KMS-11 (cell line): ENCODE data around the gene PRAMEF18.
A peak's percentile ranks its signal among the peaks of the same experiment; 100 is the strongest.
"Not testable (repeated sequence)": the region's sequence is repeated elsewhere in the genome, so short reads cannot be mapped to it uniquely, and the experiment has no call there.

Experiments
- H2AFZ ChIP-seq: fragments of 200-600 bp; sonication (generic); 2 replicates; pipeline ENCODE4 v1.6.1; 2016; ENCODE audit warnings: antibody characterized with exemption, mixed run types, low read depth
- H3K27ac ChIP-seq: fragments of 200-600 bp; sonication (generic); 2 replicates; pipeline ENCODE4 v1.6.1; 2016; ENCODE audit warnings: mild to moderate bottlenecking, mixed run types
- H3K27me3 ChIP-seq: fragments of 200-600 bp; sonication (generic); 2 replicates; pipeline ENCODE4 v1.6.1; 2017; ENCODE audit warnings: mild to moderate bottlenecking, low read depth, mixed run types, moderate library complexity; ENCODE audit not compliant: insufficient read depth
- H3K36me3 ChIP-seq: fragments of 200-600 bp; sonication (generic); 2 replicates; pipeline ENCODE4 v1.6.1; 2017; ENCODE audit warnings: mild to moderate bottlenecking, mixed run types; ENCODE audit not compliant: insufficient read depth
- H3K4me1 ChIP-seq: fragments of 200-600 bp; sonication (generic); 2 replicates; pipeline ENCODE4 v1.6.1; 2016; ENCODE audit warnings: mild to moderate bottlenecking, low read depth, mixed run types; ENCODE audit not compliant: poor library complexity, severe bottlenecking
- H3K4me2 ChIP-seq: fragments of 200-600 bp; sonication (generic); 2 replicates; pipeline ENCODE4 v1.7.0; 2016; ENCODE audit warnings: mild to moderate bottlenecking, mixed run types
- H3K4me3 ChIP-seq: fragments of 200-600 bp; sonication (generic); IDR thresholded peaks from 2 replicates; pipeline ENCODE4 v1.6.1; 2017; ENCODE audit warnings: low read depth, low read length, mixed read lengths; ENCODE audit not compliant: insufficient read depth
- H3K79me2 ChIP-seq: fragments of 200-600 bp; sonication (generic); 2 replicates; pipeline ENCODE4 v1.6.1; 2016; ENCODE audit warnings: low read depth, mixed run types; ENCODE audit not compliant: insufficient read depth
- H3K9ac ChIP-seq: fragments of 200-600 bp; sonication (generic); 2 replicates; pipeline ENCODE4 v1.6.1; 2016; ENCODE audit warnings: mild to moderate bottlenecking, mixed run types
- H4K20me1 ChIP-seq: fragments of 200-600 bp; sonication (generic); 2 replicates; pipeline ENCODE4 v1.6.1; 2016; ENCODE audit warnings: mild to moderate bottlenecking, mixed run types; ENCODE audit not compliant: insufficient read depth
- CTCF ChIP-seq: fragments of 200-600 bp; sonication (generic); conservative IDR thresholded peaks from 2 replicates; pipeline ENCODE4 v1.6.1; 2017; ENCODE audit warnings: low read depth, mild to moderate bottlenecking, antibody characterized with exemption, low read length, moderate library complexity, mixed read lengths

The PRAMEF18 gene

GRCh38 chr1:13232056-13232455, 6.1 kb upstream of the PRAMEF18 start:
- H3K4me1 ChIP-seq, H3K36me3 ChIP-seq, H3K9ac ChIP-seq, H3K27ac ChIP-seq, H4K20me1 ChIP-seq, H3K27me3 ChIP-seq, H2AFZ ChIP-seq, H3K4me3 ChIP-seq, H3K4me2 ChIP-seq, H3K79me2 ChIP-seq: not testable (repeated sequence)

GRCh38 chr1:13231061-13231750, 5.3 kb upstream of the PRAMEF18 start:
- not testable (repeated sequence) for H3K27me3 ChIP-seq, H3K36me3 ChIP-seq, H3K9ac ChIP-seq, H3K4me1 ChIP-seq, H3K4me2 ChIP-seq, H2AFZ ChIP-seq, H3K4me3 ChIP-seq, H4K20me1 ChIP-seq, H3K79me2 ChIP-seq, H3K27ac ChIP-seq

GRCh38 chr1:13230601-13231000, 4.6 kb upstream of the PRAMEF18 start:
- not testable (repeated sequence) for H2AFZ ChIP-seq, H3K27ac ChIP-seq, H3K4me1 ChIP-seq, H3K9ac ChIP-seq, H3K36me3 ChIP-seq, H3K4me3 ChIP-seq, H4K20me1 ChIP-seq, H3K79me2 ChIP-seq, H3K27me3 ChIP-seq, H3K4me2 ChIP-seq

GRCh38 chr1:13230096-13230495, 4.1 kb upstream of the PRAMEF18 start:
- not testable (repeated sequence) for H3K4me1 ChIP-seq, H3K9ac ChIP-seq, H2AFZ ChIP-seq, H4K20me1 ChIP-seq, H3K36me3 ChIP-seq, H3K27ac ChIP-seq, H3K4me2 ChIP-seq, H3K79me2 ChIP-seq, H3K27me3 ChIP-seq, H3K4me3 ChIP-seq

GRCh38 chr1:13228343-13228781, 2.4 kb upstream of the PRAMEF18 start:
- no peak overlapping the region for H3K27ac ChIP-seq
- H3K9ac ChIP-seq, result no peak overlapping the region
- H3K27me3 ChIP-seq, result no peaks in the 10 kb centered on the region; the same call in 1 of the 2 replicates
- H3K79me2 ChIP-seq, result no peaks in the 10 kb centered on the region
- H3K36me3 ChIP-seq, result no peaks in the 10 kb centered on the region
- no peak overlapping the region for H3K4me3 ChIP-seq
- no peak overlapping the region for H2AFZ ChIP-seq
- no peaks in the 10 kb centered on the region for H4K20me1 ChIP-seq
- H3K4me1 ChIP-seq, result no peaks in the 10 kb centered on the region
- peak; percentile 49 for TF ChIP-seq CTCF
- no peak overlapping the region for H3K4me2 ChIP-seq

GRCh38 chr1:13227271-13228055, 1.5 kb upstream of the PRAMEF18 start:
- not testable (repeated sequence) for H3K4me1 ChIP-seq, H3K4me3 ChIP-seq, H3K9ac ChIP-seq, H3K27me3 ChIP-seq, H4K20me1 ChIP-seq, H3K79me2 ChIP-seq, H3K4me2 ChIP-seq, H2AFZ ChIP-seq, H3K27ac ChIP-seq, H3K36me3 ChIP-seq
